GM12878 (cell line): ENCODE measurements around the gene EBF3. TPM values are rescaled to one million over a fixed set of nuclear protein-coding genes. Genes with fewer than 3 reads are reported as not detected.

ENCODE experiments used
- FOXK2 ChIP-seq: fragments of 450-650 bp; IDR thresholded peaks from 2 replicates; pipeline ENCODE4 v1.6.1; 2017; ENCODE audit warnings: mild to moderate bottlenecking, moderate library complexity
- GABPA ChIP-seq: IDR thresholded peaks from 2 replicates; pipeline ENCODE4 v1.6.1; 2014; ENCODE audit warnings: antibody characterized with exemption, low read depth, mild to moderate bottlenecking, inconsistent platforms
- MEF2A ChIP-seq: IDR thresholded peaks from 2 replicates; pipeline ENCODE4 v1.6.1; 2011; ENCODE audit warnings: low read depth, mild to moderate bottlenecking, low read length, moderate library complexity; ENCODE audit not compliant: insufficient read depth
- PBX3 ChIP-seq: IDR thresholded peaks from 2 replicates; pipeline ENCODE4 v1.6.1; 2011; ENCODE audit warnings: mild to moderate bottlenecking, low read depth, low read length, moderate library complexity; ENCODE audit not compliant: insufficient replicate concordance
- RB1 ChIP-seq: fragments of 450-650 bp; formaldehyde crosslinking; IDR thresholded peaks from 2 replicates; pipeline ENCODE4 v1.6.1; 2017; ENCODE audit warnings: mild to moderate bottlenecking, borderline replicate concordance
- RUNX3 ChIP-seq: IDR thresholded peaks from 2 replicates; pipeline ENCODE4 v1.6.1; 2012; ENCODE audit warnings: low read length, inconsistent platforms
- SUZ12 ChIP-seq: fragments of 200-600 bp; sonication (generic); IDR thresholded peaks from one replicate; pipeline ENCODE4 v1.6.1; 2018; ENCODE audit warnings: antibody characterized with exemption, mild to moderate bottlenecking; ENCODE audit not compliant: unreplicated experiment
- ZBTB11 ChIP-seq: fragments of 450-650 bp; formaldehyde crosslinking; IDR thresholded peaks from 2 replicates; pipeline ENCODE4 v1.5.0; 2022; ENCODE audit warnings: mild to moderate bottlenecking, missing genetic modification characterization
- polyA plus RNA-seq, 11 experiments: library from polyadenylated mRNA; depleted of rRNA in 4 of 11; unstranded in 6 of 11; stranded (reverse) in 5 of 11; fragments of >200 nt; fragmentation: Nextera tagmentation in 4 of 11; fragmentation: Illumina TruSeq in 1 of 11; extraction: Ambion mirVana in 4 of 11; extraction: Trizol in 1 of 11; gene quantifications; 1 replicate in 1 of 11; 2 replicates in 10 of 11; pipeline versions ENCODE4 v1.2.1 to v1.2.3, GENCODE V29; 2011 to 2016; ENCODE audit warnings: inconsistent platforms in 2 of 11, missing spikeins in 2 of 11, low read depth in 1 of 11
- total RNA-seq, 4 experiments: library from RNA; depleted of rRNA in 3 of 4; stranded (reverse); fragments of >200 nt in 3 of 4; fragmentation: Illumina TruSeq in 1 of 4; extraction: Trizol in 1 of 4; gene quantifications; 2 replicates each; pipeline versions ENCODE4 v1.2.1 to v1.2.3, GENCODE V29; 2013 to 2021

The EBF3 gene
- total and polyA plus RNA-seq, 10 of the 15 experiments (the other 5 are each of a cell fraction or from before 2014, with no cell fraction given) = not detected

DNA sequence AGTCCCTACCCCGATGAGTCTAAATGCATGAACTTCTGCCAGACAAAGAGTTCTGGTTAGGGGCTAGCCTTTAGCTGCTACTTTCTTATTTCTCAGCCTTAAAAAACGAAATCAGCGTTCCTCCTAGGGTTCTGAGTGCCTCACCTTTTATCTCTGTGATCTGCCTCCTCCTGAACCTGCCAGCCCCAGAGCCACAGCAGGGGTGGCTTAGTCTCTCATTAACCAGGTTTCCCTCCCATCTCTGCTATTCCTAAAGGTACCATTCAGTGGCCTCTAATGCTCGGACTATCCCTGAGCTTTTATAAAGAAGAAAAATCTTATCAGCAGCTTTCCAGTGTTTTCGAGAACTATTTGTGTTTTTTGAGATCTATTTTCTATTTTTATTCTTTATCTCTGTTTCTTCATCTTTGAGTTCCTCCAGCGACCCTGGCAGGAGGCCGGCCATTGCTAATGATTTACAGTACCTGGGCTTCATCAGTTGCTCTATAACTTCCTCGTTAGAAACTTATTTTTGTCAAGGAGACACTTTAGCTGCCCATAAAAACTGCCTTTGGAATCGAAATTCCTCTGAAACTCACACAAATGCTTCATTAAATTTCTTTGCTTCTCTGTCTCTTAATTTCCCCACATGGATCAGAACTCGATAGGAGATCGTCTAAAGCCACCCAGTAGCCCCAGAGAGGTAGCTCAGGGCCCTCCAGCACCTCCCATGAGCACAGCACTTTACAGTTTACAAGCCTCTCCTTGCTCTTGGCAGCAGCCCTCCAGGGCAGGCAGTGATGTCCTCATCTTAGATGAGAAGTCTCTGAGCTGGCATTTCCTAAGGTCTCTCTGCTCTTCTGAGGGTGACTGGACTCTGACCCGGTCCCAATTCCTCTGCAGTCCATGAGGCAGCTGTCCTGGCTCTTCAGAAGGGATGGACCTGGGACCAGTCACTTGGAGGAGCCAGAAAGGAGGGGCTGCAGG lies 149.1 kb downstream of the EBF3 start (continued):
- no peak for TF ChIP-seq ZBTB11 (CRISPR knock-in tag)
- TF ChIP-seq GABPA = no peak
- TF ChIP-seq PBX3 = no peak
- TF ChIP-seq MEF2A = no peak
- no peak for TF ChIP-seq FOXK2
- TF ChIP-seq RB1 = no peak
- no peak for TF ChIP-seq RUNX3
- TF ChIP-seq SUZ12 = no peak
